ENCODE data around the gene SUPT3H.

GRCh38 chr6:45184040-45184439, 193.7 kb downstream of the SUPT3H start:
- no peak for TF ChIP-seq REST (IDR thresholded peaks at IDR 0.05)
- TF ChIP-seq JUND (IDR thresholded peaks at IDR 0.05): no peak
- TF ChIP-seq CTCF (IDR thresholded peaks at IDR 0.05; ENCODE audit: low read depth, low read length, missing input control): no peak
- no peak for TF ChIP-seq YY1 (IDR thresholded peaks at IDR 0.05)
- no peak for TF ChIP-seq ZBTB33 (IDR thresholded peaks at IDR 0.05)
- no peak for TF ChIP-seq FOXA1 (IDR thresholded peaks at IDR 0.05)
